GM21786 (cell line): ENCODE results near the gene OXT.
"Not testable (repeated sequence)": the region's sequence is repeated elsewhere in the genome, so short reads cannot be mapped to it uniquely, and the experiment has no call there.

ENCODE experiments used
- ATAC-seq: cut with Tn5 transposase; IDR thresholded peaks from one replicate; pipeline ENCODE4 v1.9.1; 2021; ENCODE audit not compliant: unreplicated experiment

Gene OXT

GRCh38 chr20:3109350-3110302 is 38.2 kb downstream of the OXT start:
- no peak for ATAC-seq

- ATAC-seq = no peak
These were observed 40.1 kb downstream of the OXT start for GRCh38 chr20:3111507-3111906.

GRCh38 chr20:3111995-3112394 is 40.6 kb downstream of the OXT start:
- no peak for ATAC-seq

GRCh38 chr20:3115190-3116107 is 44.0 kb downstream of the OXT start:
- ATAC-seq = no peak

GRCh38 chr20:3116341-3116740 is 44.9 kb downstream of the OXT start:
- ATAC-seq = no peak

- ATAC-seq = not testable (repeated sequence)
These were observed 46.5 kb downstream of the OXT start for GRCh38 chr20:3117839-3118379.

- no peak for ATAC-seq
These were observed 47.6 kb downstream of the OXT start for GRCh38 chr20:3119044-3119443.

GRCh38 chr20:3121271-3121911 is 50.0 kb downstream of the OXT start:
- ATAC-seq = no peak
